ENCODE data around the gene CACNA1C.
"Not testable (repeated sequence)": the region's sequence is repeated elsewhere in the genome, so short reads cannot be mapped to it uniquely, and the experiment has no call there.

The CACNA1C gene

DNA sequence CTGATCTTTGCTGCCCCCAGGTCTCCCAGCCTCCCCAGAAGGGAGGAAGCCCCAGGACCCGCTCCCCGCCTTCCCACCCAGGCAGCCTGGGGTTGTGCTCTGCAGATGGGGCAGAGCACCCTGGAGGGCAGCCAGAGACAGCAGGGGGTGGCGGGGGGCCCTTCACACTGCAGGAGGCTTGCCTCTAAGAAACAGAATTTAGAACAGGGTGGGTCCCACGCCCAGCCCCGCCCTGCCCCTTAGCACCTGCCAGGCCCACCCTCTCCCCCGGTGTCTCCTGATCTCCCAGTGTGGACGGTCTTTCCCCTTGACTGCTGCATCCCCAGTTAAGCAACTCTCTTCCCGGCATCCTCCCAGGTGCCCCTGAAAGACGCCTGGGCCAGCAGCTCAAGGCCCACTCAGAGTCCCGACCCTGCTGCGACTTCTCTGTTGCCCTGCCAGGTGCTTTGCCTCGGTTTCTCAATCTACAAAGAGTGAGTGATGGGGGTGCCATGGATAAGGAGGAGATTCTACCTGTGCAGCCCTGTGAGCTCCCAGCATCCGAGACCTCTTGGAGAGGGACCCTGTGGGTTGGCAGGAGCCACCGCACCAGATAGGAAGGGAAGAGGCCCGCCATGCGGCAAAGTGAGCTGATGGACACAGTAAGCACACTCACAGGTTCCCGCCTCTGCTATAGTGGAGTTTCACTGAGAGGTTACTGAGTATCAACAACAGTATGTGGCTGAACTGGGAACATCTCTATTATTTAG is 414.8 kb downstream of the CACNA1C start:
- no peak for FAIRE-seq

DNA sequence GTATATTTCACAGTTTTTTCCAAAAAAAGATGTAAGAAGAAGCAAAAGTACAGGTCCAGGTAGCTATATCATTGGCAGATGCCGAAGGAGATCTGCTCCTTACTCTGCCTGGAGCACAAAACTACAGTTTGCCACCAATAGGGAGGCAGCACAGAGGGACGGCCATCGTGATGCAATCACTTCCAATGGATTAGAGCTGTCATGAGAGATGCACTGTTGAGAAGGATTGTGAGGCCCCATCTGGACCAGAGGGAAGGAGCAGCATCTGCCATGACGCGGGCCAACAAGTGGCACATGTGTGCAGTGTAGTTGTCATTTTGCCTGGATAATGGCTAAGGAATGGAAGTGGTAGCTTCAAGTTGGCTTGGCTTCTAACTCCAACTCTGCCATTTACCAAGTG is 423.2 kb downstream of the CACNA1C start:
- FAIRE-seq: no peak

DNA sequence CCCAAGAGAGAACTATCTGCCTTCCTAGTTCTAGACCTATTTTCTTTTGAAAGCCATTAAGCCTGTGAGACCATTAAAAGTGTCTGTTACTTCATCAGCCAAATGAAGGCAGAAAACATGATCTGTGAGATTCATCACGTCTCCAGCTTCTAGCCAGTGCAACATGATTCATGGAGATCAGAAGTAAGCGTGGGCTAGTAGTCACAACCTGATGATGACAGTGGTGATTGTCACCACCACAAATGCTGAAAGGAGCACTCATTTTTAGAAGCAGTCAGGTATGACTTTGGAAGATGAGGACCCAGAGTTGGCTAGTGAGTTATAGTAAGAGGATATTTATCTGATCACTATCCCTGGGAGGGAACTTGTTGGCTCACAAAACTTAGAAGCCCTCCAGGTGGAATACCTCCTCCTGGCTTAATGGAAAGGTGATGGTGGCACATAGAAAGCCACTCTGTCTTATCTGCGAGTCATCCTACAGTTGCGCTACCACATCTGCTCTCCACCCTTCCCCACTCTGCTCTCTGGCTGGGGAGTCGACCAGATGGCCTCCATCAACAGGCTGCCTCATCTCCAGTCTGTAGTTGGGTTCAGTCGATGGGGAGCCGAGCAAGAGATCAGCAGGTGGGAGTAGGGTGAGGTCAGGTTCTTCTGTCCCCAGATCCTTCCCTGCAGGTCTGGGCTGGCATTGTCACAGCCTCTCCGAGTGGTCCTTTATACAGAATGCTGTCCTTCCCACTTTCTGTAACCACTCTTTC is 424.4 kb downstream of the CACNA1C start:
- FAIRE-seq: no peak

DNA sequence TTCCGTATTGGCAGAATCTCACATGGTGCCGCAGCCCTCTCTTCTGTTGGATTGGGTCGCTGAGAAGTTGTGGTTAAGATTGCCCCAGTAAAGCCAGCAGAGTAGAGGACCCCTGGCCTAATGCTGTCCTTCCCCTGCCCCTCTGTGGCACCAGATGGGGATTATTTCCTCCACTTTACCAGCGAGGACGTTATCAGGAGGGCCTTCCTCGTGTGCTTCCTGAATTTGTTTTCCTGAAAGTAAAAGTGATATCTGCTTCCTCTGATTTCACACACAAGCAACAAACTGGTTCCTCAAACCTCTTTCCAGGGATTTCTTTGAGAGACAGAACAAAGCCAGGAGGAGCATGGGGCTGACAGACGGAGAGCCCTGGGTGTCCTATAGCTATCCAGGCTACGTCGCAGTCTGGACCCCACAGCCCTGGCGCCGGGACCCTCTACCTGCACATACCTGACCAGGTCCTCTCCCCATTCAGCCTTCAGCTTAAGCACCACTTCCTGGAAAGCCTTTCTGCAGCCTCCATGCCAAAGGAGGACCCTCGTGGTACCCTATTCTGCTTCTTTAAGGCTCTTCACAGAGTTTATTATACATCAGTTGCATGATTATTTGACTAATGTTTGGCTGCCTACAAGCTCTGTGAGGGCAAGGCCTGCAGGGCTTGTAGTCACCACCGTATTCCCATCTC is 427.2 kb downstream of the CACNA1C start:
- no peak for FAIRE-seq

DNA sequence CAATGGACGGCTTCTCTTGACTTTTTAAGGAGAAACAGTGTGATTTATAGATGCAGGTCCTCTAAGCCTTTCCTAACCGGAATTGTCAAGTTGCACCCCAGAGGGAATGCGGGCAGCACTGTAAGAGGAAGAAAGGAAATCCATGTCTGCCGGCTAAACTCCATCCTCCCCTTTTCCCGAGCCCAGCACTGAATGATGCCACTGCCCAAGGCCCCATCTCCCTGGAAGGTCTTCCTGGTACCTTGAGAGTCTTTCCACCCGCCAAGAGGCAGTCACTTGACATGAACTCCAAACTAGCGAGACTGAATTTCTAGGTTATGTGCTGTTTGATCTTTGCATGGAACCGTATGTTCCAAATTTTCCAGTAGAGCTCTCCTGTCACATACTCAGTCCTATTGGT is 428.6 kb downstream of the CACNA1C start:
- no peak for FAIRE-seq

DNA sequence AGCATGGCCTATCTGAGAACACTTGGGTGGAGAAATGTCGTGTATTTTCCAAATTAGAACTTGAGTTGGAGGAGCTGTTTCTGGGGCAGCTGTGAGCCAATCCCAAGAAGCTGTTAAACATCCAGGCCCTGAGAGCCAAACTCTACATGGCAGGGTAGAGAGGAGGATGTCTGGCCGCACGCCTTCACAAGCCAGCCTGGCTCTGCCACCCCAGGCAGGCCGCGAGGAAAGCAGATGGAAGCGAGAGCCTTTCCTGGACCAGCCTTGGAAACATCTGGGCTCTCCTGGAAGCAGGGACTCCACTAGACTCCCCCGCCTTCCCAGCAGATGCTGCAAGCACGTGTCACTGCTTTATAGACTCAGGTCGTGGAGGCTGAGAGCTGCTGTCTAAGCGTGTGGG is 429.2 kb downstream of the CACNA1C start:
- FAIRE-seq: no peak

DNA sequence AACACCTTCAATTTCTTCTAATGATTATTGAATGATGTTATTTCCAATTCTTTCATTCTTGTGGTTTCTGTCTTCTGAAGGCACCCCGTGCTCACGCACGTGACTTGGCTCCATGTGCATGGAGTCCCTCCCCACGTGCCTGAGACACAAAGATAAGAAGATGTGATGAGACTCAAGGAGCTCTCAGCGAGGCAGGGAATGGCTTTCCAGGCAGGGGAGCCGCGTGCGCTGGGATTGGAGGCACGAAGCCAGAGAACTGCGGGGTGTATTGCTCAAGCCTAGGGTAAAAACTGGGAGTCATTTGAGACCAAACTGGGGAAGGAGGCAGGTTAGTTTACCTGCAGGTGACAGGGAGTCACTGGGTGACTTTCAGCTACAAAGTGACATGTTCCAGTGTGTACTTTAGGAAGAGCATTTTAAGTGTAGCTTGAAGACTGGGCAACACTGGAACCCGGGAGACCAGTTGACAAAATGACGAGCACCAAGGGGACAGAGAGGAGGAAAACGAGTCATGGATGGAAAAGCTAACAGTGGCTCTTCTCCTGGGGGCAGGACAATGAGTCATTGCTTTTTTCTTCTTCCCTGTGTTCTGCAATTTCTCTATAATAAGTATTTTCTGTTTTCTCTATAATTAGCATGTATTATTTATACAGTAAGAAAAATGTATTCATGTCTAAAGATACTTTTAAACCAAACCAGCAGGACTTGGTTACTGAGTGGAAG is 430.3 kb downstream of the CACNA1C start:
- no peak for FAIRE-seq

DNA sequence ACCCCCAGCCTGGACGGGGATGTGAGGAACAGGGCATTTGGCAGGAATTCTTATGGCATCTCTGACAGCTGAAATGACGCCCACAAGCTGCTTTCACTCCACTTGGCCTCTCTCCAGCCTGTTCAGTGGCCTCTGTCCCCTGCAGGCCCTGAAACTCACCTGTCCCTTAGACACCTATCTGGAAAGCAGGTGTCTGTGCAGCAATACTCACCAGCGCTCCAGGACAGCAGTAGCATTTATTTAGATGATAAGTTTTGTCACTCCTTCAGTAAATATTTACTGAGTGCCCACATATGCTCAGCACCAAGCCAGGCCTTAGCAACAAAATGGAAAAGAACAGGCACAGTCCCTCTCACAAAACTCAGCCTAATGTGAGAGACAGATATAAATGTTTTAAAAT is 430.9 kb downstream of the CACNA1C start:
- no peak for FAIRE-seq

DNA sequence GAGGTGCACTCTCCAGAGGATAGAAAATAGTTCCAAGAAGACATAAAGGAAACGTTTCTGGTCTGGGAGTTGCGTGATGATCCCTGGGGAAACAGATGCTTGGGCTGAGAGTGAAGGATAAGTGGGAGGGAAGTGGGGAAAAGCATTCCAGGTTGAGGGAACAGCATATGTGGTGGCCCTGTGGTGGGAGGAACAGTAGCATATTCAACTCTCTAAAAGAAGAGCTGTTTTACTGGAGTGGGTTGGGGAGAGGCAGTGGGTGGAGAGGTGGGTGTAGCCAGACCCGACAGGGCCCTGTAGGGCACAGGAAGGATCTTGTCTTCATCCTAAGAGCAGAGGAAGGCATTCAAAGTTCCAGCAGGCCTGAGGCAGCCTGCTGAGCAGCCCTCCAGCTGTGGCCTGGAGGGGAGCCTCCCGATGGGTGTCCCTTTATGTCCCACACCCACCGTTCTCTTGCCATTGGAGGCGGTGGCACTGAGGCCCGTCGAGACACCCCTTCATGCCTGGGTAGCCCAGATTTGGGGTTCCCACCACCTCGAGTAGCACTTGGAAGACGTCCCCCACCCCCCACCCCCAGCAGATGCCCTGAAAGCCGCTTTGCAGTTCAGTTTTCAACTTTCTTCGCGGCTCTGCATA is 431.5 kb downstream of the CACNA1C start:
- FAIRE-seq: no peak

DNA sequence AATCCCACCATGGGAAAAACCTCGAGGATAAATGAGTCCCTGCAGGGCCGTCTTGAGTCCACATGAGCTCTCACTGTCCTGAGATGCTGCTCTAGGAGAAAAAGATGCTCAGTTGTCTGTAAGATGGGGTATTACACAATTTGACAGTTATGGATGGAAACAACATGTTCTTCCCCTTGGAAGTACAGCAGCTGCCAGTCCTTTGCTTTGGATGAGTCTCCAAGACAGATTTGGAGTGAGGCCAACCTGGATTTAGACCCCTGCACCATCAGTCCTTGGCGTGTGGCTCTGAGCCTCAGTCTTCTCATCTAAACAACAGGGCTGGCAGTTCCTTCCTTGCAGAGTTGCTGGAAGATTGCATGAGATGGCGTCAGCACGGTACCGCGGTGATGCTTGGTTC is 432.9 kb downstream of the CACNA1C start:
- FAIRE-seq: no peak

DNA sequence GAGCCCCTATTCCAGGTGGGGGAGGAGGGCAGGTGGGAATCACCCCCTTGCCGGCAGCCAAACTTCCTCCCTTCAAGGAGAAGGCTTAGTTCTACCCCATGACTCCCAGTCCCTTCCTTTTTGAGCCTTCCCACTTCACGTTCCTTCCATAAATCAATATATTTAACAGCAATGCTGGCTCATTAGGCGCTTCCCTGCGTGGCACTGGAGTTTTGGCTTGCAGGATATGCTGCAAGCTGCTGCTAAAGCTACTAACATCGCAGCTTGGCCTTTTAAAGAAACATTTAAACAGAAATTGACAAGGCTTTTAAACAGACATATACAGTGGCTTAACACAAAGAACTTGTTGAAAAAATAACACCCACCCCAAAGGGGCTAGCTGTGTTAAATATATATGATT is 434.0 kb downstream of the CACNA1C start:
- FAIRE-seq: no peak

DNA sequence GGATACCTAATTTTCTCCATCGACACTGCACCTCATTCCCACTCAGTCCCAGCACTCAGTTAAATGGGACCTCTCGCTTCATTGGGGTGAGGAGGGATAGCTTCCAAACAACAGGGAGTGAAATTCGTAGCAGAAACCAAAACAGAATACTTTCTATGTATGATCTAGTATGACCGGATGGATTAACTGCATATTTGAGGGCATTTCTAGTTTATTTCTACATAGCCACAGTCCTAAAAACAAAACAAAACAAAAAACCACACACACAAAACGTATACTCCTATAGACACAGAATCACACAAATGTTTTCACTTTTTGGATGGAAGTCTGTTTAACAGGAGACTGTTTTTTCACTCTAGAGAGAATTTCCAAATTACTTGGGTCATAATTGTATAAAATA is 434.5 kb downstream of the CACNA1C start:
- FAIRE-seq: no peak

DNA sequence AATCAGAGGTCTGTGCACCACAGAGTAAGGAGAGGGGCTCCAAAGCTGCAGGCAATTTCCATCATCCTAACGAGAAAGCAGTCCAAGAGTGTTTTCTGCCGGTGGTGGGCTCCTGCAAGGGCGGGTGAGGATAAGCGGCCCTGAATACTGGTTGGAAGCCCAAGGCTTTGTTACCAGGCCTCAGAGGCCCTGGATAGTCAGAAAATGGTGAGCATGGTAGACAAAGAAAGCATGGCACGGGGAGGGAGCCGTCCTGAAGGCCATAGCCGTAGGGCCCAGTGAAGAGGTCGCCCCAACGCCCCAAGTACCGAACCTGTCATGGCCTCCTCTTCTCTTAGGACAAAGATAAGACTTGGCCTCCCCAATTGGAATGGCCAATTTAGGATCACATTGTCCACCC is 435.3 kb downstream of the CACNA1C start:
- no peak for FAIRE-seq

DNA sequence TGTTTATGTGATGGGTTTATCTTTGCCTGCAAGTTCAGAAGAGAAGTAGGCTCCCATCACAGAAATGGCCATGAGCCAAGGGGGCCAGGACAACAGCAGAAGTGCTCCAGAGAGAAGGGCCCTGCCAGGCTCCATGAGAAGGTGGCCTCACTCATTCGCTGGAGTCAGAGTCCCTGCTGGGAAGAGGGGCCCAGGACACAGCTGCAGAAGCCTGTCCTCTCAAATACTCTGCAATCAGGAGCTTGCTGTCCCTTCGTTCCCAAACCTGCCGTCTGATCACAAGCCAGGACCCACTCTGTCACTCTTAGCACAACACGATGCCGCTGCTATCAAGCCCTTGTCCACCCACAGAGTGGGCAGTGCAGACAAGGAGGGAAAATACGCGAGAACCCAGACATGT is 435.8 kb downstream of the CACNA1C start:
- no peak for FAIRE-seq

DNA sequence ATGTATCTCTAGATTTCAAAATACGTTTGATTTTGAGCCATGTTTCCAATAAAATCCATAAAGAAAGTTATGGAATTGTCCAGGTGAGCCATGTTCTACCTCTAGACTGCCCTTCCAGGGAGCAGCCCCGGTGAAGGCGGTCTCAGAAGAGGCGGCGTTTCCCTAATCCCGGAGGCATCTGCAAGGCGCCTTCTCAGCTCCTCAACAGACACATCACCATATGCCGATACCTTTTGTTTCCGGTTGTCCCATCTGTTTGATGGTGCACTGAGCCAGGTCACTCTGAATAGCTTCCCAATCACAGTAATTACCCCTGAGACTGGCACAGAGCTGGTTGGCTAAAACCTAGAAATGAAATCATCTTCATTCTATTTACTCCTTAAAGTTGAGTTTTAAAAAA is 436.5 kb downstream of the CACNA1C start:
- FAIRE-seq: no peak

DNA sequence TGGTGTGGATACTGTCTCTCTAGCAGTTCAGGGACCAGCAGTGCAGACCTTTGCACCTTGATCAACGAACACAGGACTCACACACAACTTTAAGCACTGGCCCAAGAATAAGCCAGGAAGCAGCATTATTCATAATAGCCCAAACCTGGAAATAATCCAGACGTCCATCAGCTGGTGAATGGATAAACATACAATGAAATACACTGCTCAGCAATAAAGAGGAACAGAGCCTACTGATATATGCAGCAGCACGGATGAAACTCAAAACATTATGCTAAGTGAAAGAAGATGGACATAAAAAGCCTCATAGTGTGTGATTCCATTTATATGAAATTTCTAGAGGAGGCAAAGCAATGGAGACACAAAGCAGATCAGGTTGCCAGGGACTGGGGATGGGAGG is 438.0 kb downstream of the CACNA1C start:
- FAIRE-seq: no peak

DNA sequence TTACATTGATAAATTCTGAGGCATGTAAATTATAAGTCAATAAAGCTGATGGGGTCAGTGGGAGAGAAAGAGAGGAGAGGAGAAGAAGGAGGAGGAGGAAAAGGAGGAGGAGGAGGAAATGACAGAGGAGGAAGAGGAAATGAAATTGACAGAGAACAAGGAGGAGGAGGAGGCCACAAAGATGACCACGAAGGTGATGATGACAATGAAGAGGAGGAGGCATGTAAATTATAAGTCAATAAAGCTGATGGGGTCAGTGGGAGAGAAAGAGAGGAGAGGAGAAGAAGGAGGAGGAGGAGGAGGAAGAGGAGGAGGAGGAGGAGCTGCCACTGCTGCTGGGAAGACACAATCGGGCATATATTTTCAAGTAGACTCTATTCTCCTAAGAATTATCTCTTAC is 438.6 kb downstream of the CACNA1C start:
- FAIRE-seq: not testable (repeated sequence)

DNA sequence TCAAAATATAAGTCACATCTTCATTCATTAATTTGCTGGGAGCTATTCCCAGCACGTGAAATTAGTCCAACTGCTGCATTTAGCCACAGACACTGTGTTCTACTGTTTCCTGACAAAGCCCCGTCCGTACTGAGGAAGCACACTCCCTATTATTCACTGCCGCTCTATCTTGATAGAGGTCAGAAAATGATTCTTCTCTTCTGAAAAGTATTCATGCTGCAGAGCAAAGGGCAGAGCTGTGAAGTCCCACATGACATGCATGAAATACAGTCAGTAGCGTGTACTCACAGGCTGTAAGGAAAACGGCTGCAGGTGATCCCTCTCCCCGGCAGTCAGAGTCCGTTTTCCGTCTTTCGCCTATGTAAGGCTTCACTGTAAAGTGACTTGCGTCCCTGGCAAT is 439.4 kb downstream of the CACNA1C start:
- FAIRE-seq: no peak

DNA sequence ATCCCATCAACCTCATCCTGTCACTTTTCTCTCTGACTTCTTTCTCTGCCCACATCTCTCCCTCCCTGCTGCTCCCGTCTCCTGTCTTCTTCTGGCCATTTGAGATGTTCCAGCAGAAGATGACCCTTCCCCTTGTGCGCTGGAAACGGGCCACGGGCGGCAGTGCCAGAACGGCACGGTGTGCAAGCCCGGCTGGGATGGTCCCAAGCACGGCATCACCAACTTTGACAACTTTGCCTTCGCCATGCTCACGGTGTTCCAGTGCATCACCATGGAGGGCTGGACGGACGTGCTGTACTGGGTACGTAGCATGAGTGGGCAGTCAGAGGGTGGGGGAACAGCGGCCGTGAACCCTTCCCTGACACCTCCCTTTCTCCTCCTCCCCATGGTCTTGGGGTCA is 440.3 kb downstream of the CACNA1C start:
- no peak for FAIRE-seq

DNA sequence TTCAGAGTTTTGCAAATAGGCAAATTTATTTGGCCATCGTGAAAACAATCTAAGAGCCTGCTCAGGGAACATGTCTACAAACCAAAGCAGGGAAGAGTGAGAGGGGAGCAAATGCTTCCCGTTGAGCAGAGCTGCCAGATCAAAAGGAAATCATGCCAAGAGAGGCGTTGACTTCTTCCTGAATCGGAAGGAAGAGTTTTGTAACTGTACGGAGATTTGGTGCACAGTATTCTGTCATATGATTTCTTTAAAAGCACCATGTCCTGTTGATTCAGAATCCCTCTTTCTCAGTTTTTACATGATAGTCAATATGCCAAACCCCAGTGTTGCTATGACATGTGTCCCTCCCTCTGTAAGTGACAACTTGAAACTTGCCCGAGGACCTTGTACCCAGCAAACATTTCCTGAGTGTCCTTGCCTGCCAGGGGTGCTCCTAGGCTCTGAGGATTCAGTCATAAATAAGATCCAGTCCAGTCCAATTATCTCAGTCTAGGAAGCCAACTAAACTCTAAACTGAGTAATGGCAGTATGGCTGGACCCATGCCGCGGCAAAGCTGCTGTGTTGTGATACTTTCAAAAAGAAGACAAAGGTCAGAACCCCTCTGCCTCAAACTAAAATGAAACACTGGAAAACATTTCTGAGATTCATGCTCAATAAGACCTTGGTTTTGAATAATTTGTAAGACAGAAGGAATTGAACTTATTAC is 441.9 kb downstream of the CACNA1C start:
- FAIRE-seq: no peak

DNA sequence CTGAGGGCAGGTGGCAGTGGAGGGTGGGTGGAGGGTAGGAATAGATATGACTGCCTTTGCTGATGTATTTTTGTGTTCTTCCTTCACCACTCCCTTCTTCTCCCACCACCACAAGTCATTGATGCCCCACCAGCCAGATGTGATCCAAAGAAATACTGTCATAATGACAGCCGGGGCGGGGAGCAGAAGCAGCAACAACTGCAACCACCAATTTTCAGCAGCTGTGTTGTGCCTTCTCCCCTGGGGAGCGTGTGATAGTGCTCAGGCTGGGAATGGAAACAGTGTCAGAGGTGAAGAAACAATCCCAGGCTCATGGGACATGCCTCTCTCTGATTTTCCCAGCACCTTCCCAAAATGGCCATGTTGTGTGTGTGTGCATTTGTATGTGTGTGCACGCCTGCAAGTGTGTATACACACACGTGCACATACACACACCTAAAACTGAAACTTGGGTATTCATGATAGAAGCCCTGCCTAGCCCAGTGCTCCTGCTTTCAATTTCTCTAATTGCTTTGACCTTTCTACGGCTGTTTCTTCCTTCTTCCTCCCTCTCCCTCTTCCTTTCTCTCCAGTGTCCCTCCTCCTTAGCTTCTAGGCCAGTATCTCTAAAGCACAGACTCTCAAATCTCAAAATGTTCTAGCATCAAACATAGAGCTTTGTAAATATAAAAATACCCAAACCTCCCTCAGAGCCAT is 442.8 kb downstream of the CACNA1C start:
- FAIRE-seq: no peak

Data from G401.6 (cell line).